DMS 273 (cell line): ENCODE data around the gene BOD1L2.

ENCODE experiments used
- DNase-seq: peaks from one replicate; lab custom pipeline; 2025; ENCODE audit not compliant: unreplicated experiment; lab: John Stamatoyannopoulos, UW

BOD1L2 gene

GRCh38 chr18:57146956-57147636 lies at the start of gene BOD1L2:
BOD1L2 (plus strand) TSS chr18:57147087; CDS start chr18:57147313, 226 bp downstream.
- no peak for DNase-seq

GRCh38 chr18:57107140-57107832 lies 39.6 kb upstream of the BOD1L2 start:
- DNase-seq: peak; percentile 25

DNA sequence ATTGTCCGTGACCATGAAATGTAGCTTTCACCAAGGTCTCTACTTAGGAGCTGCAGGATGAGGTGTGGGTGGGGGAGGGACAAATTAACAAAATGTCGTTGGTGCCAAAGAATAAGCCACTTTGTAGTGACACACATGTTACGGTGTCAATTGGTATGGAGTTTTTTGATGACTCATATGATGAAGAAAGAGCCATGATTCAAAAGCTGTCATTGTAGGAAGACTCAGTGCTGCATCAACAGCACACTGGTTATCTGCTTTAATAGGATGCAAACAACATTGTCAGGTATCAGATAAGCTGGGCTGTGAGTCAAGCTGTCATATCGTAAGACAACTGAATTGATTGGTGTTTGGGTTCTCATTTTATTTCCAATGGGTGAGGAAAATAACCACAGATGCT lies 36.6 kb upstream of the BOD1L2 start:
- no peak for DNase-seq

GRCh38 chr18:57113799-57114420 lies 33.0 kb upstream of the BOD1L2 start:
- DNase-seq: no peak

GRCh38 chr18:57116598-57117132 lies 30.2 kb upstream of the BOD1L2 start:
- DNase-seq: no peak

- DNase-seq: no peak
These were observed 25.3 kb upstream of the BOD1L2 start for GRCh38 chr18:57121542-57122112.

DNA sequence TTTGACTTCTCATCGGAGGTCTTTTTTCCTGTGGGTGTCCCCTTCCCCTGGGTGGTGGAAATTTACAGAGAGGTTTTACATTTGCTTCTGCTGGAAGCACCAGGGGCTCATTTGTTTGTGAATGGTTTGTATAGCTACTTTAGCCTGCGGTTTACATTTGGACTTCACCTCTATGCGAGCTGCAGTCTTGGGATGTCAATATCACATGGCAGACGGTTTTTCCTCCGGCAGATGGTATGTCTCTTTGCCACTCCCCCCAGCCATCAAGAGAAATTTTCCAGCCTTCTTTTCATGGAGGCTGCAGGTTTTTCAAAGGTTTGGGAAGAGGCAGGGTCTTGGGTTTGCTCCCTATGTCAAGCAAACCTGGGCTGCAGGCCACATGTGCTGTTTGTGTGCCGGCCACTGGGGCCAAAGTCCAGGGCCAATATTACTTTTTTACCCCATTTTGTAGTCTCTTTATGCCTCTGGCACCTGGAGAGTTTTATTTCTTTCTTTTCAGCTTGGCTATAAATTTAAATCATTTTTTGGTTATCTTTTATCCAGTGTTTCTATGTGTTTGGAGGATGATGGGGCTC lies 23.9 kb upstream of the BOD1L2 start:
- peak; percentile 53 for DNase-seq

DNA sequence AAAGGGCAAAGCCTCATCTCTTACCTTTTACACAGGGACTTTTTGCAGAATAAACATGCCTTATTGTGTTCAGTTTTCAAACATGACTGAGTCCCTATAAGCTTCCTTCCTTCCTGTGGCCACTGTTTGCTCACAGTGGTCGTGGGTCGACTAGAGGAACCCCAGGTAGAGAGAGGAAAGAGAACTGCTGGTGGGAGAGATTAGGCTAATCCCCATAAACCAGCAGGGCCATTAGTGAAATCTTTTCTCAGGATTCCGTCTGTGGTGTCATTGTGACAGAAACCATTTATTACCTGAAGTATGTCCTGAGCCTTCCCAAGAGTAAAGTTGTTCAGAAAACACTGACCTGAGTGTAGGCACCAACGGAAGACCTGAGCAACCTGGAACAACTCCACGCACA lies 21.3 kb upstream of the BOD1L2 start:
- DNase-seq: no peak

DNA sequence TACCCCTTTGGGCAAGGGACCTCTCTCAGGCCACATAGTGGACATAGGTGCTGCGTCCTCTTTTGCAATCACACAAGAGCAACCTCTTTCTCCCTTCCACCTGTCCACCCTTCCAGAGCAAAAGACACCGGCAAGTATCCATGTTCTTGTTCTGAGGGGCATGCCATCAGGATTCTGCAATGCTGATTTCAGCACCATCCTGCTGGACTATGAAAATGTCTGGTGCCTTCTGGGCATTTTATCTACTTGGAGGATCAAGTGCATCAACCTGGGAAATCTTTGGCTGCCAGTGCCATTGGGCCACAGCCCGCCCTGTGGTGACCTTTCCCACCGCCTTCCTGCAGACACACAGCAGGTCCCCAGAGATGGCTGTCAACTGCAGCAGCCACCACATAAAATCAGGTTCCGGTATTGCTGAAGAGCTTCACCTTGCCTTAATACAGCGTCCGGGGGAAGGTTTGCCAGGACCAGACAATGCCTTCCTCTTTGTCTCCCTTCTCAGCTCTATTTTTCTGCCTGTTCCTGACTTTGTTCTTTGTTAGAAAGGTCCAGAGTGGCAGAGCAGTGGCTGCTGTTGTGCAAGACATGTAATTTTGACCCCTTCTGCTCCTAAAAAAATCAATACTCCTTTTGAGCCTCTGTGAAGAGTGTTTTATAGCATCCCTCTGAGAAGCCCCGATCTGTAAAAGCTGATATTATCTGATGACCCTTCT lies 18.5 kb upstream of the BOD1L2 start:
- no peak for DNase-seq

DNA sequence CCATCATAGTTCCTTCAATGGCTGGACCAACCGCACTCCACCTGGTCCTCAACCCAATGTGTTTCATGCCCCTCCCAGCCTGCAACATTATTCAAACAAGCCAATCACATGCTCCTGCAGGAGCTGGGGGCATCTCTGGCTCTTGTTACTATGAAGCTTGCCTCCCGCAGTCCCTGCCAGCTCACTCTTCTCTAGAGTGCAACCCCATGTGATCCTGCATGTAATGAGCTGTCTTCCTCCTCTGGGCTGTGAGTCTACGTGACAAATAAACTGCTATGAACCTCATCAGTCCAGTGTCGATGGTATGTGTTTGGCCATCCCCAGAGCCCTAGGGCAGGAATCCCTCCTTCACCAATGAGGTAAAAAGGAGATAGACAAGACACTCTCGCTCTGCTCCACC lies 15.8 kb upstream of the BOD1L2 start:
- DNase-seq: no peak

DNA sequence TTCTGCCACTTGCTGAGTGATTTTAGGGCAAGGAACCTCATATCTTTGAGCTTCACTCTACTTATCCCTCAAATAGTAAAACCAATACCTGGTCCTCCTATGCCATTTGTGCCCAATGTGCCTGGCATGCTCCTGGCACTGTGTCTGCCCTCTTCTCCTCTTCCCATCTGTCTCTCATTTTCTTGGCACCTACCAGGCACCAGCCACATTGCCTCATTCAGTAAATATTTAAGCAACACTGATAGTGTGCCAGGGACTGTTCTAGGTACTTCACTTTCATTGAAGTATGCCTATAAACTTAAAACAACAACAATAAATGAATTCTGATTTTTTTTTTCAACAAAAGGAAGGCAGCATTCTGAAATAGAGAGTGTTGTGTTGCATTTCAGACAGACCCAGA lies 15.1 kb upstream of the BOD1L2 start:
- peak; percentile 32 for DNase-seq

- no peak for DNase-seq
These were observed 12.2 kb upstream of the BOD1L2 start for GRCh38 chr18:57134618-57135135.

DNA sequence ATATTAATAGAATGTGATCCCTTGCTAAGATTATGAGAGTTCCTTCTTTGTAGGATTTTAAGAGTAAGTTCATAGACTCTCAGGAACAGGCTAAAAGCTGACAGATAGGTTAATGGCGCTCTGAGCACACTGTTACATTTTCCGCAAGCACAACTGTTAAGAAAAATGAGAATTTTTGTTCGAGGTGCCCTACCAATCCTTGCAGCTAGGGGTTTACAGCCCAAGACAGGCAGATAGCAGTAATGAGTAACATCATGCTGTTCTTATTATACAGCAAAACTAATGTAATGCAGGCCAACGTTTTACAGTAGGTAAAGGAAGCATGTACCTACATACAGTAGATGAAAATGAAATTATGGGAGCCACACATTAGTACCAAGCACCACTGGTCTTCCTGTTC lies 11.2 kb upstream of the BOD1L2 start:
- DNase-seq: no peak

DNA sequence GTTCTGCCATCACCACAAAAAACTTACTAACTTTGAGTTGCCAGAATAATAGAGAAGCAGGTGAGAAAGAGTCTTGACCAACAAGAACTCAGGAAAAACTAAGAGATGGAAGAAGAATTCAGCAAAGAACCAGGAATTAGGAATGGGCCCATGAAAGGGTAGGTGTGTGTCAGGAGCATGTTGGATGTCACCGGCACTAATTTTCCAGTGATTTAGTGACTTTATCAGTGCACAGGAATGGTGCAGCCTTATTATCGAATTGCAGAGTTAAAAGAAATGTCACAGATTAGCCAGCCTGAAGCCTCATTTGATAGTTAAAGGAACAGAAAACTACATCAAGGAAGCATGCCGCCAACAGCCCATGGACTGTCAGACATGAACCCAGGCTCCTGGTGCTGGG lies 9.0 kb upstream of the BOD1L2 start:
- no peak for DNase-seq

- no peak for DNase-seq
These were observed 5.4 kb upstream of the BOD1L2 start for GRCh38 chr18:57141208-57142129.

GRCh38 chr18:57142324-57142723 lies 4.6 kb upstream of the BOD1L2 start:
- no peak for DNase-seq

- no peak for DNase-seq
These were observed 3.6 kb upstream of the BOD1L2 start for GRCh38 chr18:57143265-57143664.

- no peak for DNase-seq
These were observed 1.4 kb downstream of the BOD1L2 start for GRCh38 chr18:57148263-57148662.

- DNase-seq: no peak
These were observed 2.2 kb downstream of the BOD1L2 start for GRCh38 chr18:57149051-57149450.
